Stimulated activated CD4-positive, alpha-beta T cell treated with anti-CD3 and anti-CD28 coated beads, Interleukin-2, amount 100 ng/mL, for 4 hours (primary cell): Measurements from ENCODE around the gene FSTL4.

Experiments
- DNase-seq: peaks from one replicate; pipeline ENCODE4 v3.0.0-alpha.2; 2020; ENCODE audit warnings: low read depth

The FSTL4 gene

GRCh38 chr5:133514456-133514855, 97.9 kb downstream of the FSTL4 start:
- DNase-seq: no peak

- no peak for DNase-seq
Observed at GRCh38 chr5:133512896-133513295, 99.4 kb downstream of the FSTL4 start.

GRCh38 chr5:133511653-133512235, 100.6 kb downstream of the FSTL4 start:
- DNase-seq: no peak

- no peak for DNase-seq
Observed at GRCh38 chr5:133510634-133511262, 101.6 kb downstream of the FSTL4 start.

- no peak for DNase-seq
Observed at GRCh38 chr5:133509742-133510079, 102.6 kb downstream of the FSTL4 start.

- DNase-seq: no peak
Observed at GRCh38 chr5:133508845-133509741, 103.2 kb downstream of the FSTL4 start.

- no peak for DNase-seq
Observed at GRCh38 chr5:133508331-133508730, 104.0 kb downstream of the FSTL4 start.

GRCh38 chr5:133506181-133506580, 106.2 kb downstream of the FSTL4 start:
- no peak for DNase-seq

- no peak for DNase-seq
Observed at GRCh38 chr5:133503511-133503910, 108.8 kb downstream of the FSTL4 start.

GRCh38 chr5:133499895-133500294, 112.4 kb downstream of the FSTL4 start:
- no peak for DNase-seq

- no peak for DNase-seq
Observed at GRCh38 chr5:133497608-133498348, 114.6 kb downstream of the FSTL4 start.

- DNase-seq: no peak
Observed at GRCh38 chr5:133496631-133497030, 115.7 kb downstream of the FSTL4 start.

GRCh38 chr5:133494923-133495246, 117.5 kb downstream of the FSTL4 start:
- DNase-seq: no peak

GRCh38 chr5:133494232-133494922, 118.0 kb downstream of the FSTL4 start:
- DNase-seq: no peak

- DNase-seq: no peak
Observed at GRCh38 chr5:133489632-133490031, 122.7 kb downstream of the FSTL4 start.

GRCh38 chr5:133487093-133487492, 125.2 kb downstream of the FSTL4 start:
- DNase-seq: no peak

GRCh38 chr5:133485468-133485867, 126.9 kb downstream of the FSTL4 start:
- no peak for DNase-seq

- no peak for DNase-seq
Observed at GRCh38 chr5:133483406-133484090, 128.8 kb downstream of the FSTL4 start.

GRCh38 chr5:133482028-133482427, 130.3 kb downstream of the FSTL4 start:
- no peak for DNase-seq

GRCh38 chr5:133480866-133481265, 131.5 kb downstream of the FSTL4 start:
- no peak for DNase-seq

GRCh38 chr5:133480366-133480765, 132.0 kb downstream of the FSTL4 start:
- no peak for DNase-seq
